ENCODE measurements around the gene HMCES.
"Not testable (repeated sequence)": the region's sequence is repeated elsewhere in the genome, so short reads cannot be mapped to it uniquely, and the experiment has no call there.

HMCES gene

DNA sequence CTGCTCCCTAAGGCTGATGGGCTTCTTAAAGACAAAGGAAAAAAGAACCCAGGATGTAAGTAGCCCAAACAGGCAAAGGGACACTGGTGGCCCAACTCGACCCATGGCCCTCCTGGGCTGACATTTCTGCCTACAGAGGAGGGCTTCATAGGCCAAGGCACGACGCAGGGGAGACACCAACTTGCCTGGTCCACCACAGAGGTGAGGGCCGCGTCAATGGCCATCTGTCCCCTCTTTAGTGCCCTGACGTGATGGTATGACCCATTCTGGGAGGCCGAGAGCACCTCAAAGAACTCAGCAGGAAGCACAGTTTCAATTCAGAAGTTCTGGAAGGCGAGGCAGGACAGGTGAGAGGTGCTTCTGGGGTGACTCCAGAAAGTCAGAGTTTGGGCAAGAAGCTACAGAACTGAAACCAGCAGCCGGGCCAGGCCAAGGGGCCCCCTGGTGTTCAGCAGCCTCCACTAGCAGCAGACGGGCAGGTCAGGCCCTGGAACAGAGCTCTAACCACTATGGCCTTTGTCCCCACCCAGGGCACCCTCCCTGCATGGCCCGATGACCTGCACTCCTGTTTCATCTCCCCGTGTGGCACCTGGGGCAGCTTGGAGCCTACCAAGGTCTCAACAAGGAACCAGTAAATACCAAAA, 45.1 kb downstream of the HMCES start:
- DNase-seq: no peak

DNA sequence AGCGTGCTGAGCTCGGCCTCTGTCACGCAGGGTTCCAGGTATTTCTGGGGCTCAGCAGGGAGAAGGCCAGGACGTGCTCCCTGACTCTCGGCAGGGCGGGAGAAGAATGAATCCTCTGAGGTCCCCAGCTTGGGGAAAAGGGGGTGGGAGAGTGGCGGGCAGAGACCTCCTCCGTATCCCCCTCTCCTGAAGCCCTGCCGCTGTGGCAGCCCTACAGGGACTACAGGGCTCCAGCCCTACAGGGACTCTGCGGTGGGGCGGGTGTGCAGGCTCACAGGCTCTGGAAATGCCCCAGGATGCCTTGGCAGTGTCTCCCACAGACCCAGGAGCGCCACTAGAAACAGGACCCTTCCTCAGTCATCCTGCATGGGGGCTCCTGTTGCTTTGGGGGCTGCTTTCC, 46.2 kb downstream of the HMCES start:
- DNase-seq: no peak

DNA sequence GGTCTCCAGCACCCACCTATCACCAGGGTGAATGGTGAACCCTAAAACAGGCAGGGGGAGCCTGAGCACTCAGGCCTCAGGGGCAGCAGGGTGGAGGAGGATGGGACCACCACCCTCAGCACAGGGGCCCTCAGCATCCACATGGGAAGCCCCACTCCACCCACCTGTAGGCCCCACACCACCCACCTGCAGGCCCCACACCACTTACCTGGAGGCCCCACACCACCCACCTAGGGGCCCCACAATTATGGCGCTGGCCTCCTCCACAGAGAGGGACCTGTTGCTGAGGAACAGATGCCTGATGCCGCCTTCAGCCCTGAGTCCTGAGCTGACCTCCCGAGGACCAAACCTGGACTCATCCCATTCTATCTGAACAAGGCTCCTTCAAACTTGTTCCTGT, 46.7 kb downstream of the HMCES start:
- DNase-seq: no peak

DNA sequence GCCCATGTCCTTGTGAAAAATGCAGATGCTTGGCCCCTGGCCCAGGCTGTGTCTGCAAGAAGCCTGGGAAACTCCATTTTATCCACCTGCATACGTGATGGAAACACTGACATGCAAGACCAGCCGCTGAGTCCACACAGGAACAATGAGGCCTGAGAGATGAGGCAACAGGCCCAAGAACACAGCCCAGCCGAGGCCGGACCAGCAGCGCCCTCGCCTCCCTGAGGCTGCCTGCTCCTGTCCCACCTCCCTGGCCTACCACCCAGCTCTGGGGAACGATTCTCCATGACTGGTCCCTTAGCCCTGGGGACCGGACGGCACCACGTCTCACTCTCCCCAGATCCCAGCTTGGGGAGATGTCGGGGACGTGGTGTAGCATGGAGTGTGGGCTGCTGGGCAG, 47.5 kb downstream of the HMCES start:
- no peak for DNase-seq

DNA sequence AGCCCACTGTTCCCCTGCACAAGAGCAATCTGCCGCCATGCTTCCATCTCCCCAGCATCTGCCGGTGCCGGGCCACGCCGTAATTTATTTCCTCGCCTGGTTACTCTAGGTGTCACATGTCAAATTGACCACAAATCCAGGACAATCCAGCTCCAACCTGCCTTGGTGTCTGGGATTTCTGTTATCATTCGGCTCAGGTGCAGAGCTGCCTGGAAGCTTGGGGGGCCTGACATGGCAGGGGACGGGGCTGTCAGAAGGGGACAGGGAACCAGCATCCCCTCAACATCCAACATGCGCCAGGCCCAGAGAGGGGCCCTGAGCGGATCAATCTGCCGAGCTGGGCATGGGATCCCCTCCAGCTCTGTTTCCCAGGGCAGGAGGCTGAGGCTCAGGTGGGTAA, 47.9 kb downstream of the HMCES start:
- no peak for DNase-seq

DNA sequence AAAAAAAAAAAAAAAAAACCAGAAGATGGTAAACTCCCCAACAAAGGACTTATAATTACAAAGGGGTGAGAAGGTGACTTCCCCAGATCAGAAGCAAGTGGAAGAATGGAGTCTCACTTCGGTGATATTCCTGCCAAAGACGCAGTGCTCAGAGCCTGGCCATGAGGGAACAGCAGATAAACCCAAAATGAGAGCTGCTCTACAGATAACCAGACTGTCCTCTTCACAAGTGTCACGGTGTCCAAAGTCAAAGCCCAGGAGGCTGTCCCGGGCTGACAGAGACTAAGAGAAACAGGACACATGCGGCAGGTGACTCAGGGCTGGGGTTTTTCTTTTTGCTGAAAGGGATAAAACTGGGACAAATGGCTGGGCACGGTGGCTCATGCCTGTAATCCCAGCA, 48.8 kb downstream of the HMCES start:
- DNase-seq: peak; percentile 83

DNA sequence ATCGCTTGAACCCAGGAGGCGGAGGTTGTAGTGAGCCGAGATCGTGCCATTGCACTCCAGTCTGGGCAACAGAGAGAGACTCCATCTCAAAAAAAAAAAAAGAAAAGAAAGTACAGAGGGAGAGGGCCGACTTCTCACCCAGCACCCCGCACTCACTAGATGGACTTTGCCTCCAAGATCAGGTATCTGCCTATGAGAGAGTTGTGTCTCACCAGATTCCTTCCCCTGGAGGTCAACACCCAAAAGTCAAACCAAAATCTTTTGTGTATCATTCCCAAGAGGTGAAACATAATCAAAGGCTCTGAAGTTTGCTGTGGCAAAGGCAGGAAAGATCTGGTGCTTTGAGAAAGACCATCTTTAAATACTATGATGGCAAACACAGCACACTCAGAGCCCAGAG, 51.2 kb downstream of the HMCES start:
- DNase-seq: no peak

DNA sequence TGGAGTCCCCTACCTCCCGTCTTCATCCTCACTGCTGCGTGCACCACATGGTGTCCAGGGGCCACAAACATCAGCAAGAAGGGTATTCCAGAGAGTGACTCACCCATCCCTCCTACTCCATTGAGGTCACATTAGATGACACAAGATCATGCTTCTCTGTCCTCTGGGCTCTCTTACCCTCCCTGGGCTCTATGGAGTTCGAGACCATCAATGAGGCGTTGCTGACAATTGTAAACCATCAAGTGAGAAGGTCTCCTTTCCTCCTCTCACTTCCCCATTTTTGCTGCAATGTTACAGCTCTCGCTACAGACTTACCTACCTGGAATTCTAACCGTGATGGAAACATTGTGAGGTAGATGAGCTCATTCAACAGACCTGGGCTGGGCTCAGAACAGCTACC, 51.7 kb downstream of the HMCES start:
- no peak for DNase-seq

DNA sequence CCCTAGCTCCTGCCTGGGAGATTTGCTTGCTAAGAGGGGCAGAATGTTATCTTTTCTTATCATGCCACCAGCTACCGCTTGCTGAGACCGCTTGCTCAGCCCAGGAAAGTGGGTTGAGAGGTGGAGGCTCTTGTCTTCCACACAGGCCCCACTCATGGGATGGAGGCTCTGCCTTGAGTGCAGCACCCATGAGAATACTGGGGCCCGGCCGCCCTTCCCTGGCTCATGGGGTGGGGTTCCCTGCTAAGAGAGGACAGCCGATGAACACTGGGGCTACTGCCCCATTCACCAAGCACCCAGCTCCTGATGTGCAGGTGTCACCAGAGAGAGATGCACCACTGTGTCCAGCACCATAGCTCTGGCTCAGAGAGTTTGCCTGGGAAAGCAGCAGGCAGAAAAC, 55.2 kb downstream of the HMCES start:
- DNase-seq: no peak

DNA sequence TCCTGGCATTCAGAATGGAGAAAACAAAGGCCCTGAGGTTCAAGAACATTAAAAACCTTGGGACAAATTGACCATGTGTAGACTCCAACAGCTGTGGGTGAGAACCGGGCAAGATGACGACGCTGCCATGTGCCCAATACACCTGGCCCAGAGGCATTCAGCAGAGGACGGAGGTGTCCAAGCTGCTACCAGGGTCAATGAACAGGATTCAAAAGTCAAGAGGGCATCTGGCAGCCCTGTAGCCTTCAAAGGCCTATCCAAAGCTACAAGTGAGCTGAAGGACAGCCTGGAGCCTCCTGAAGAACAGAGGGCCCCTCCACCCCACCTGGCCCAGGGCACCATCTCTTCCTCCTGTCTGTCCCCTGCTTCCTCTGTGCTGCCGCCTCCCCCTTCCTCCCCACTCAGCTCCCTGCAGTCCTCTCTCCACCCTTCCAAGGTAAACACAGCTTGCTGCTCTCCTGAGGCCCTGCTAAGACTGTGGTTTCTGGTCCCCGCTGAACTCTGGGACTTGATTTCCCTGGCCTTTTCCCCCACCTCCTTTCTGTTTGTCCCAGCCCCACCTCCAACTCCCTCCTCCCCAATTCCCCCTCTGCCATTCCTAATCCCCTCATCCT, 57.5 kb downstream of the HMCES start:
- no peak for DNase-seq

DNA sequence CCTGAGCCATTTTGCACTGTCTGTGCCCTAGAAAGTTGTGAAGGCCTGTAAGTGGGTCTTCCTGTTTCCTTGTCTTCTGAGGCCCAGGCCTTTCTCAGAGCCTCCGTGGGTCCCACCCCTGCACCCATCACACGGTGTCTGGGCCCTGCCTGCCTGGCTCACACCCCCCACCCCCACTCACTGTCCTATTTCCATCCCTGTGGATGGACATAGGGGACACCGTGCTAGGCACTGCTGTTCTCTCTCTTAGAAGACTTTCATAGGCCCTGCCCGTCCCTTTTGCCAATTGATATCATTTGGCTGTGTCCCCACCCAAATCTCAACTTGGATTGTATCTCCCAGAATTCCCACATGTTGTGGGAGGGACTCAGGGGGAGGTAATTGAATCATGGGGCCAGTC, 59.0 kb downstream of the HMCES start:
- not testable (repeated sequence) for DNase-seq

DNA sequence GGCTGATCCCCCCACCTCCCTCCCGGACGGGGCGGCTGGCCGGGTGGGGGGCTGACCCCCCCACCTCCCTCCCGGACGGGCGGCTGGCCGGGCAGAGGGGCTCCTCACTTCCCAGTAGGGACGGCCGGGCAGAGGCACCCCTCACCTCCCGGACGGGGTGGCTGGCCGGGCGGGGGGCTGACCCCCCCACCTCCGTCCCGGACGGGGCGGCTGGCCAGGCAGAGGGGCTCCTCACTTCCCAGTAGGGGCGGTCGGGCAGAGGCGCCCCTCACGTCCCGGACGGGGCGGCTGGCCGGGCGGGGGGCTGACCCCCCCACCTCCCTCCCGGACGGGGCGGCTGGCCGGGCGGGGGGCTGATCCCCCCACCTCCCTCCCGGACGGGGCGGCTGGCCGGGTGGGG, 60.5 kb downstream of the HMCES start:
- DNase-seq: not testable (repeated sequence)

DNA sequence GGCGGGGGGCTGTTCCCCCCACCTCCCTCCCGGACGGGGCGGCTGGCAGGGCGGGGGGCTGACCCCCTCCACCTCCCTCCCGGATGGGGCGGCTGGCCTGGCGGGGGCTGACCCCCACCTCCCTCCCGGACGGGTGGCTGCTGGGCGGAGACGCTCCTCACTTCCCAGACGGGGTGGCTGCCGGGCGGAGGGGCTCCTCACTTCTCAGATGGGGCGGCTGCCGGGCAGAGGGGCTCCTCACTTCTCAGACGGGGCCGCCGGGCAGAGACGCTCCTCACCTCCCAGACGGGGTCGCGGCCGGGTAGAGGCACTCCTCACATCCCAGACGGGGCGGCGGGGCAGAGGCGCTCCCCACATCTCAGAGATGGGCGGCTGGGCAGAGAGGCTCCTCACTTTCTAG, 61.2 kb downstream of the HMCES start:
- DNase-seq: not testable (repeated sequence)

DNA sequence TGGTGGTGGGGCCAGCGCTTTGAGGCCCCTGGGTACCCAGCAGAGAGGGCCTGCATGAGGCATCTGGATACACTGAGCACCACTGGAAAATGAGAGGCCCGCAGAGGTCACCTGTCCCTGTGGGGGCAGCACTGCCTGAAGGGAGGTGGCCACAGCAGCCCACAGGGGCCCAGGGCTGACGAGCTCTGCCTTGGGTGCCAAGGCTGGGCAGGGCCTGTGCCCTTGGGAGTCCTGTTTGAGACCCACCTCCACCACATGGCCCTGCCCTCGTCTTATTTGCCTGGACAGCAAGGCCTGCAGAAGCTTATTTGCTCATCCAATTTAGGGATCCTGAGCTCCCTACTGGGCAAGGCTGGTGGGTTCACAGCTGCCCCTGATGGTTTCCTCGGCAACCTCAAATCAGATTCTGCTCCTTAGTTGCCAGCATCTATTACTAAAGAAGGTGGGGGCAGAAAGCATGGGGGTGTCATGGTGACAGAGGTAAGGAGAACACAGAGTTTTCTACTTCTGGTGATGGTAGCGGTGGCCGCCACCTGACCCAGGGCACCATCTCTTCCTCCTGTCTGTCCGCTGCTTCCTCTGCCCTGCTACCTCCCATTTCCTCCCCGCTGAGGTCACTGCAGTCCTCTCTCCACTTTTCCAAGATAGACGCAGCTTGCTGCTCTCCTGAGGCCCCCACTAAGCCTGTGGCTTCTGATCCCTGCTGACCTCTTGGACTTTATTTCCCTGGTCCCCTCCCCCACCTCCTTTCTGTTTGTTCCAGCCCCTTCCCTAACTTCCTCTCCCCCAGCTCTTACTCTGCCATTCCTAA, 62.9 kb downstream of the HMCES start:
- no peak for DNase-seq

DNA sequence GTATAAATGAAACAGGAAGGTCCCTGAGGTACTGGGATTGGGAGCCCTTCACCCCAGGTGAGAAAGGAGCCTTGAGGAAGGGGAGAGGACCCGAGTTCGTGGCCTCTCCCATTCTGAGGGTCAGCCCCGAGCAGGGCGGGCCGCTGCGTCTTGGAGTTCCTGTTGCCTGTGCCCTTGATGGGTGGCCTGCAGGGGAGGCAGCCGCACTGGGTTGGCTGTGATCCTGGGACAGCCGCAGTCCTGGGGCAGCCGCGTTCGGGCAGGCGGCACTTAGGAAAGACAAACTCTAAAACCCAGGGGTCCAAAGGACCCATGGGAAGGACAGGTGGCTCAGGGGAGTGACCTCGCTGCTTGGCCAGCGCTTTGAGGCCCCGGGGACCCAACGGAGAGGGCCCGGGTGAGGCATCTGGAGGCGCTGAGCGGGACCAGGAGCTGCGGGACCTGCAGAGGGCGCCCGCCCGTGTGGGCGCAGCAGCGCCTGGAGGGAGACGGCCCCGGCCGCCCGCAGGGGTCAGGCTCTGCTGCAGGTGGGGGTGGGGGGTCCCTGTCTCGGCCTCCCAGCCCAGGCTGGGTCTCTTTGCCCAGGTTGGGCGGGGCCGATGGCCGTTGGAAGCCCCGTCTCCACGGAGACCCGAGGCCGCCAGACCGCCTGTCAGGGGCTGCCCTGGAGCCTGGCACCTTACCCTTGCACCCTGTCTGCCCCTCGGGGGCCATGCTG, 65.1 kb downstream of the HMCES start:
- peak; percentile 36 for DNase-seq

DNA sequence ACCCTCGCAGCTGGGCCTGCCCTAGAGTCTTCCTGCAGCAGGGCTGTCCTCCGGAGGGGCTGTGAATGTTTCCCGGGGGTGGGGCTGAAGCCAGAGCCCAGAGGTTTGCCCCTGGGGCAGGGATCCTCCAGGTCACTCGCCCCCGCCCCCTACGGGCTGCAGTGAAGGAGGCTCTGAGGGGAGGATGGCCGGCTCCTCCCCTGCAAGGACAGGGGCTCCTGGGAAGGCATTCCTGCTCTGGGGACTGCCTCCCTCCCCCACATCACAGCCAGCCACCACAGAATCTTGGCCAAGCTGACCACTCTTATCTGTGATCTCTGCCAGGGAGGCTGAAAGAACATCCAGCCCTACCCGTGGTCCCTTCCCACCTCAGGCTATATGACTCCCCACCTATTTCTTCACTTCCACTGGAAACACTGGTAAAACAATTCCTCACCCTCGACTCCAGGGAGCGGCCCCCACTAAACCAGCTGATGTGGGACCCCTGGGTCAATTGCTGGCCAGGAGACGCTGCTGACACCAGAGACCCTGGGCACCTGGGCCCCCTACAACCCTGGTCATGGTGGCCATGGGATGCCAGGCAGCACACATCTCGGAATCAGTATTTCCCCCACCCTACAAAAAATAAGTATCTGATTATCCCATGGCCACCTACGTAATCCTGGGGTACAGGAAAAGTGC, 66.0 kb downstream of the HMCES start:
- no peak for DNase-seq

DNA sequence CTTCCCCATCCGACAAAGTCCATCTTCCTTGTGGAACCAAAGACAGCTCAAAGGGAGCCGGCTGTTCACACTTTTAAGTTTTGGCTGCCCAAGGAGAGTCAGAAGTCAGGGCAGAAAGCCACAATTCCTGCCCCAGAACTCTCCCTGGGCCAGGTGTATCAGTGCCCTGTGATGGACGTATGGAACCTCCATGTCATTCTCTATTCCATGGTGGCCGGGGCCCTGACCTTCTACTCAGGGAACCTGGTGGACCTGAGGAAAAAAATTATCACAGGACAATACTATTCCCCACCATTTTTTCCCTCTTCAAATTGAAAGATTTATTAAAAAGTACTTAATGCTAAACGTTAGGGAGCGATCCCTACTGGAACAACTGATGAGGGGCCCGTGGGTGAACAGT, 66.6 kb downstream of the HMCES start:
- no peak for DNase-seq

DNA sequence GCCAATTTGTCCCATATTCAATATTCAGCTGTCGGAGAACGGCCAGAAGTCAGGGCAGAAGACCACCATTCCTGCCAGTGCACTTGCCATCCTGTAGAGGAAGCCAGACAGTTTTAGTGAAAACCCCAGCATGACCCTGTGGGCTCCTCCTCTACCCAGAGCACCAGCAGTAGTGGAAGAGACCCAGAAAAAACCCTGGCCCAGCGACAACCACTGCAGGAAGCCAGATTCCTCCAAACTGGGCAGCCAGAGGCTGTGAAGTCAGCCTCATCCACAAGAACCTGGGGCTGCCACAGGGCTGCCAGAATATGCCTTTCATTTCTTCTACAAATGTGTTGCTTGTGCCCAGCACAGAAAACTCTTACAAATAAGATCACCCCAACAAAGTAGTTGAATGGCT, 67.3 kb downstream of the HMCES start:
- DNase-seq: no peak

DNA sequence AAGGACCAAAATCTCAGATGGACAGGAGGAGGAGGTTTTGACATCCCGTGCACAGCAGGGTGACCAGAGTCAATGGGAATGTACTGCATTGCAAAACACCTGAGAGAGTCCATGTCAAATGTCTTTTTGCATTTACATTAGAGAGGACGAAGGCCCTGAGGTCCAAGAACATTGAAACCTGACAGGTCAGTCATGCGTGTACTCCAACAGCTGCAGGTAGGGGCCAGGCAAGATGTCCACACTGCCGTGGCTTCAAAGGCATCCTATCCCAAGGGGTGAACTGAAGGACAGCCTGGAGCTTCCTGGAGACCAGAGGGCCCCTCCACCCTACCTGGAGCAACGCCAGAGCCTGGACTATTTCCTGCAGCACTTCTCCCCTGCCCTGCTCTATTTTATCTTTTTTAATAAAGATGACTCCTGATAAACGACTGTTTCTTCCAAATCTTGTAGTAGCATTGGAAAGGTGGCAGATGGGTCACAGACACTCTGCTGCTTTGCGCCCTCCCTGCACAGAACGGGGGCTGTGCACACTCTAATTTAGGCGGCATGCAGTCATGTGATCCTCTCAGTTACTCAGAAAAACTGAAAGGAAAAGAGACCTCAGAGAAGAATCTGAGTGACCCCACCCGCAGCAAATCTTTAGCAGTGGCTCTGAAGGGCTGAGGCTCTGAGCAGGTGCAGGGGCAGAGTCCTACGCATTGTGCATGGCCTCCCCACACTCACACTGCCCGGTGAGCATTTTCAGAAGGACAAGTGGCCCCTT, 68.2 kb downstream of the HMCES start:
- DNase-seq: no peak

DNA sequence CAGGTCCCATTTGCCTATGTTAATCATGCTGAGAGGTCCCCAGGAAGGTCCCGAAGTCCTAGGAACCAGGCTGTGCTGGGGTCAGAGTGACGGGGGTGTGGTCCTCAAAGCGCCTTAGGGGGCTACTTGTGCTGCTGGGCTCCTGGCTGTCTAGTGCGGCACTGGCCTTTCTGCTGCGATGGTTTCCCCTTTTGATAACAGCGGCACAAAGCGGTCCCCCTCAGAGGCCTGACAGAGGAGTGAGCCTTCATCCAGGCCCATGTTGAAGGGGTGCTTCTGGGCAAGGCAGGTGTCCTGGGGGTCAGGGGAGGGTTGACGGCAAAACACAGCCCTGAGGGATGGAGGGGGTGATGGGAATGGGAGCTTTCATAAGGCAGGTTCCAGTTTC, 68.8 kb downstream of the HMCES start:
- no peak for DNase-seq

DNA sequence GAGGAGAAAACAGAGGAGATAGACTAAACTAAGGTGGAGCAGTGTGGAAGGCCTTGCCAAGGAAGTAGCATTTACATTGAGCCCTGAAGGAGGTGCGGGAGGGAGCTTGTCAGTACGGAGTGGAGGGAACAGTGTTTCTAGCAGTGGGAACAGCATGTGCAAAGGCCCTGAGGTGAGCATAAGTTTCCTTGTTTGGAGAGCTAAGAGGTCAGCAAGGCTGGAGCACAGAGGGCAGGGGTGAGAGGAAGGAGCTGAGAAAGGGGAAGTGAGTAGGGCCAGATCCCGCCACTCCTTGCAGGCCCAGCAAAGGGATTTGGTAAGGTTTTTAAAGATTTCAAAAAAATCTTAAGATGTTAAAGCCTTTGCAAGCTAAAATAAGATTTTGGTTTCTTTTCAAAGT, 70.1 kb downstream of the HMCES start:
- DNase-seq: no peak

DNA sequence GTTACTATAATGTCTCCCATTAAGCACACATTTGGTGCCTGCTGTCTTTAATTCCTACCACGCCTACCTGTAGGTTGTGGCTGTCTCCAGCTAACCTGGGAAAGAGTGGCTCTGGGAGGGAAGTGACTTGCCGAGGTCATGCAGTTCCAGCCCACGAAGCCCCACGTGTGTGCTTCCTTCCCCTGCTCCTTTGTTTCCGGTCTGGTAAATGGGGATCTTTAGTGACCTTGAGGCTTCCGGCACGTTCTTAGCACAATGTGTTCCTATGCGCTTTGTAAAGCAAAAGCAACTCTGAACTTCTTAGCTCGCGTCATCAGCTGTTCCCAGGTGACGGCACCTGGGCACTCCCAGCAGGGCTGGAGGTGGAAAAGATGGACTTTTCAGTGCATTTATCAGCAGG, 70.5 kb downstream of the HMCES start:
- DNase-seq: not testable (repeated sequence)
